ENCODE measurements around the gene ROCK2. TPM values are rescaled to one million over a fixed set of nuclear protein-coding genes. Genes with fewer than 3 reads are reported as not detected.

ROCK2 gene
- total and polyA plus RNA-seq, 2 of the 8 experiments (the other 6 are each of a cell fraction or from before 2014, with no cell fraction given), result 2.7 to 29.0 TPM

GRCh38 chr2:11333427-11334183, 10.8 kb downstream of the ROCK2 start:
- TF ChIP-seq FOSL1 (IDR thresholded peaks at IDR 0.05; ENCODE audit: insufficient read depth, low read depth, low read length), result no peak
- TF ChIP-seq RNF2 (IDR thresholded peaks at IDR 0.05; ENCODE audit: borderline replicate concordance, low read depth, low read length, missing control alignments, poor library complexity, severe bottlenecking), result no peak
- no peak for TF ChIP-seq MAFK (IDR thresholded peaks at IDR 0.05; ENCODE audit: low read depth, low read length)
- TF ChIP-seq EGR1 (IDR thresholded peaks at IDR 0.05; ENCODE audit: borderline replicate concordance, low read depth, low read length), result no peak
- no peak for TF ChIP-seq PHF8 (conservative IDR thresholded peaks at IDR 0.05; ENCODE audit: low read depth, low read length)

More at GRCh38 chr2:11333427-11334183, 10.8 kb downstream of the ROCK2 start:
- Histone ChIP-seq H3K27me3 (replicated peaks in 1 of 4; ENCODE audit: control insufficient read depth in 3 of 4, extremely low read depth in 1 of 4, insufficient read depth in 3 of 4, low read length in 3 of 4) (no peaks in the 10 kb centered on the region), H3K79me2 (ENCODE audit: control insufficient read depth in 1 of 2, insufficient read depth in 2 of 2, low read length in 2 of 2) (peaks cover 4 to 90% of the 10 kb centered on the region in 2 experiments), H2BK120ac (replicated peaks; ENCODE audit: low read depth, low read length) (no peak overlapping the region), H3K27ac (ENCODE audit: low read depth, low read length) (no peak overlapping the region), H3K18ac (ENCODE audit: extremely low read depth, low read length) (no peak overlapping the region), H3K4me3 (ENCODE audit: extremely low read depth in 1 of 4, insufficient read depth in 2 of 4, low read depth in 3 of 4, low read length in 4 of 4) (no peak overlapping the region), H3K23me2 (ENCODE audit: low read depth, low read length) (no peaks in the 10 kb centered on the region; the same call in 1 of the 2 replicates), H2BK5ac (ENCODE audit: low read depth, low read length) (no peak overlapping the region), H2AK5ac (ENCODE audit: low read depth, low read length) (no peak overlapping the region), H3K9me3 (ENCODE audit: insufficient read depth in 2 of 2, low read depth in 1 of 2, low read length in 1 of 2) (no peaks in the 10 kb centered on the region; a peak in 1 of 4 replicates), H4K91ac (replicated peaks; ENCODE audit: insufficient read length, low read length) (no peak overlapping the region), H3K56ac (replicated peaks; ENCODE audit: insufficient read length, low read depth, low read length) (no peak overlapping the region), H2BK15ac (ENCODE audit: low read length) (no peak overlapping the region), H3K9ac (replicated peaks in 1 of 4; ENCODE audit: extremely low read depth in 1 of 4, low read depth in 3 of 4, low read length in 3 of 4) (no peak overlapping the region), H4K5ac (ENCODE audit: insufficient read length, low read depth, low read length) (no peak overlapping the region), H4K8ac (ENCODE audit: extremely low read depth, insufficient read depth, low read length) (no peak overlapping the region), H2AFZ (ENCODE audit: low read length) (no peak overlapping the region), H3K36me3 (ENCODE audit: control insufficient read depth in 2 of 4, insufficient read depth in 4 of 4, low read length in 3 of 4) (no peaks in the 10 kb centered on the region; a peak in 1 of 8 replicates), H2BK12ac (ENCODE audit: low read depth, low read length) (no peak overlapping the region), H4K20me1 (replicated peaks in 1 of 2; ENCODE audit: control insufficient read depth in 1 of 2, insufficient read depth in 2 of 2, low read length in 2 of 2) (peaks cover 2% of the 10 kb centered on the region in 2 experiments), H2BK20ac (ENCODE audit: low read length) (no peak overlapping the region), H3K79me1 (ENCODE audit: low read depth, low read length) (no peaks in the 10 kb centered on the region), H3K23ac (ENCODE audit: insufficient read length) (no peak overlapping the region), H3K4ac (replicated peaks; ENCODE audit: insufficient read length, low read depth, low read length) (no peak overlapping the region), H3K14ac (ENCODE audit: insufficient read length) (no peak overlapping the region), H3K4me1 (replicated peaks in 1 of 4; ENCODE audit: control insufficient read depth in 3 of 4, insufficient read depth in 4 of 4, low read length in 3 of 4) (no peaks in the 10 kb centered on the region), H3K4me2 (ENCODE audit: insufficient read depth in 1 of 2, low read depth in 2 of 2, low read length in 2 of 2) (no peak overlapping the region)
- DNase-seq (ENCODE audit: low read depth in 1 of 2, low spot score in 2 of 2), result no peak
- POLR2A ChIA-PET (ENCODE audit: partially characterized antibody), result no interaction called here
- CTCF ChIA-PET (ENCODE audit: partially characterized antibody), result interaction anchor here (1.2 kb wide), 1 partner anchor 13 kb away, joined by 4 read pairs; no protein-coding TSS in a partner anchor
- WGBS, 2 experiments (ENCODE audit: extremely low coverage in 1 of 2, insufficient coverage in 1 of 2, insufficient read length in 1 of 2, insufficient replicate concordance in 2 of 2, low coverage in 1 of 2, low lambda C conversion rate in 2 of 2, missing lambda C conversion rate in 1 of 2), result 93% methylated on average over 2 of the region's 2 CpGs; no CpG with 5 or more reads in 1 of the 2 experiments
- FAIRE-seq, result no peak

All from H1 (cell line).